Activated T-helper 1 cell treated with anti-CD3 and anti-CD28 coated beads, Interleukin-12 subunit alpha, Interleukin-12 subunit beta, Interleukin-2, Interleukin-4 antibody, amounts not matched to agents 30 ng/mL and 10 ng/mL and 1 ng/mL, durations not matched to agents 14 hours and 24 hours and 36 hours (primary cell): Measurements from ENCODE around the gene CTDP1. TPM values are rescaled to one million over a fixed set of nuclear protein-coding genes. Genes with fewer than 3 reads are reported as not detected.

ENCODE experiments used
- DNase-seq: peaks from one replicate; pipeline ENCODE4 v3.0.0; 2021; ENCODE audit warnings: low spot score
- H3K27ac Mint-ChIP-seq: one replicate; pipeline ENCODE4 v1.8.0; 2021; ENCODE audit warnings: mild to moderate bottlenecking, mixed read lengths
- H3K27me3 Mint-ChIP-seq: one replicate; pipeline ENCODE4 v1.8.0; 2022; ENCODE audit warnings: mild to moderate bottlenecking, moderate library complexity, mixed read lengths; ENCODE audit not compliant: insufficient read depth
- H3K36me3 Mint-ChIP-seq: one replicate; pipeline ENCODE4 v1.8.0; 2021; ENCODE audit warnings: low read depth, mixed read lengths
- H3K4me1 Mint-ChIP-seq: one replicate; pipeline ENCODE4 v1.8.0; 2021; ENCODE audit warnings: low read depth, mixed read lengths
- H3K4me3 Mint-ChIP-seq: one replicate; pipeline ENCODE4 v1.8.0; 2021; ENCODE audit warnings: mild to moderate bottlenecking, moderate library complexity, mixed read lengths
- H3K9me3 Mint-ChIP-seq: one replicate; pipeline ENCODE4 v1.8.0; 2021; ENCODE audit warnings: mixed read lengths
- intact Hi-C: fragments of 100-400 bp; cut with micrococcal nuclease; formaldehyde crosslinking; loops from one replicate; pipeline ENCODE4 v1.15.1; 2024
- total RNA-seq: library from RNA; stranded (reverse); gene quantifications from 2 replicates; pipeline ENCODE4 v1.2.3, GENCODE V29; 2022

The CTDP1 gene
- total RNA-seq, 1 donor from 2014 or later: 47.2 TPM

DNA sequence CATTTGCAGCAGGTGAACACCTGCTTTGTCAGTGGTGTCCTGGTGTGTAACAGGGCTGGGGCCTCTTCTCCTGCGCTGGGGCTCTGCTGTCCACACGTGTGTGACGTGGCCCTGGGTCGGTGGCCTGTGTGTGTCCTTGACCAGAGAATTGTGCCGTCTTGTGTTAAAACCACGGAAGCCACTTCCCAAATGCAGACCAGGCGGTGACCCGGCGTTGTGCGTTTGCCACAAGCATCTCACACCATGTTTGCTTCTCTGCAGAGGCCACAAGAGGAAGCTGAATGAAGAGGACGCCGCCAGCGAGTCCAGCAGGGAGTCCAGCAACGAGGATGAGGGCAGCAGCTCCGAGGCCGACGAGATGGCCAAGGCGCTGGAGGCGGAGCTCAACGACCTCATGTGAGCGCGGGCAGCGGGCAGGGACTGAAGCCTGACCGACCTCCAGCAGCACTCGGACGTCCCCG, 73.8 kb downstream of the CTDP1 start:
- Mint-ChIP-seq H3K4me3 (no peak overlapping the region), H3K4me1 (no peaks in the 10 kb centered on the region), H3K27me3 (no peaks in the 10 kb centered on the region), H3K9me3 (no peaks in the 10 kb centered on the region), H3K36me3 (peaks cover 28% of the 10 kb centered on the region), H3K27ac (no peak overlapping the region)
- intact Hi-C loops: no loop called here
- no peak for DNase-seq

- Mint-ChIP-seq H3K4me3 (no peak overlapping the region), H3K9me3 (no peaks in the 10 kb centered on the region), H3K4me1 (no peaks in the 10 kb centered on the region), H3K36me3 (peaks cover 31% of the 10 kb centered on the region), H3K27me3 (no peaks in the 10 kb centered on the region), H3K27ac (no peak overlapping the region)
- intact Hi-C loops: no loop called here
- DNase-seq: no peak
Measured at GRCh38 chr18:79754022-79754761, 74.6 kb downstream of the CTDP1 start.

GRCh38 chr18:79754831-79755351, 75.3 kb downstream of the CTDP1 start:
- Mint-ChIP-seq H3K27me3 (no peaks in the 10 kb centered on the region), H3K4me3 (no peak overlapping the region), H3K9me3 (no peaks in the 10 kb centered on the region), H3K36me3 (peaks cover 27% of the 10 kb centered on the region), H3K4me1 (no peaks in the 10 kb centered on the region), H3K27ac (no peak overlapping the region)
- intact Hi-C loops: no loop called here
- no peak for DNase-seq

- peaks cover 30% of the 10 kb centered on the region for H3K36me3 Mint-ChIP-seq
Measured at GRCh38 chr18:79755496-79756142, 76.0 kb downstream of the CTDP1 start.

GRCh38 chr18:79756143-79756500, 76.5 kb downstream of the CTDP1 start:
- no peak overlapping the region for H3K4me3 Mint-ChIP-seq
- H3K27me3 Mint-ChIP-seq: no peaks in the 10 kb centered on the region
- intact Hi-C loops: no loop called here
- DNase-seq: no peak
- H3K27ac Mint-ChIP-seq: no peak overlapping the region
- no peaks in the 10 kb centered on the region for H3K9me3 Mint-ChIP-seq
- H3K36me3 Mint-ChIP-seq: peaks cover 30% of the 10 kb centered on the region
- H3K4me1 Mint-ChIP-seq: peaks cover 4% of the 10 kb centered on the region

More at GRCh38 chr18:79755496-79756142, 76.0 kb downstream of the CTDP1 start:
- no peak overlapping the region for H3K4me3 Mint-ChIP-seq
- no peak overlapping the region for H3K27ac Mint-ChIP-seq
- H3K27me3 Mint-ChIP-seq: no peaks in the 10 kb centered on the region
- no peaks in the 10 kb centered on the region for H3K9me3 Mint-ChIP-seq
- intact Hi-C loops: no loop called here
- no peak for DNase-seq
- H3K4me1 Mint-ChIP-seq: no peaks in the 10 kb centered on the region

DNA sequence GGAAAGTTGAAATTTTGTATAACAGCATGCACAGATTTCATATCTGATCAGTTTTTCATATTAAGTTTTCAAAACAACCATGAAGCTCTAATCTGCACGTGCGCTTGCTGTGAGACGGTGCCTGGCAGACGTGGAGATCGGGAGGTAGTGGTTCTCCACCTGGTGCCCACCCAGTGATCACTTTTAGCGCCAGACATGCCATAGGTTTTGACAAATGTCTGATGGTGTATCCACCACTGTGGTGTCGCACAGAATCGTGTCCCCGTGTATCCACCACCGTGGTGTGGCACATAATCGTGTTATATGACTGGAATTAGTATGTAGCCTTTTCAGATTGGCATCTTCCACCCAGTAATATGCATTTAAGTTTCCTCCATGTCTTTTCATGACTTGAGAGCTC, 77.2 kb downstream of the CTDP1 start:
- Mint-ChIP-seq H3K27me3 (no peaks in the 10 kb centered on the region), H3K4me3 (no peak overlapping the region), H3K27ac (no peak overlapping the region), H3K4me1 (peaks cover 5% of the 10 kb centered on the region), H3K36me3 (peaks cover 30% of the 10 kb centered on the region), H3K9me3 (no peaks in the 10 kb centered on the region)
- intact Hi-C loops: no loop called here
- no peak for DNase-seq

DNA sequence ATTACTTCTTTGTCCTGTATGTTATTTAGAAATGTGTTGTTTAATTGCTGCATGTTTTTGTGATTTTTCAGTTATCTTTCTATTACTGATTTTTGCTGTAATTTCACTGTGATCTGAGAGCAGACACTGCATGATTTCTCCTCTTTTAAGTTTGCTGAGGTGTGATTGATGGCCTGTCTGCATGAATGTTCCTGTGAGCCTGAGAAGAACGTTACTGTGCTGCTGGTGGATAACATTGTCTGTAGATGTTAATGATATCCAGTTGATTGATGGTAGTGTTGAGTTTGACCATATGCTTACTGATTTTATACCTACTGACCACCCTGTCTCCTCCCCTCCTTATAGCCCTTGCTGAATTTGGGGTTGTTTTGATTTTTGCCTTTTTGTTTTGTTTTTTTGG, 80.7 kb downstream of the CTDP1 start:
- Mint-ChIP-seq H3K27ac (no peak overlapping the region), H3K27me3 (no peaks in the 10 kb centered on the region), H3K4me1 (peaks cover 5% of the 10 kb centered on the region), H3K4me3 (no peak overlapping the region), H3K9me3 (no peaks in the 10 kb centered on the region), H3K36me3 (peaks cover 14% of the 10 kb centered on the region)
- intact Hi-C loops: no loop called here
- DNase-seq: no peak

- Mint-ChIP-seq H3K4me1 (peaks cover 5% of the 10 kb centered on the region), H3K36me3 (peaks cover 10% of the 10 kb centered on the region), H3K27me3 (no peaks in the 10 kb centered on the region), H3K27ac (no peak overlapping the region), H3K4me3 (no peak overlapping the region), H3K9me3 (peaks cover 4% of the 10 kb centered on the region)
- intact Hi-C loops: no loop called here
- DNase-seq: no peak
Measured at GRCh38 chr18:79760881-79761280, 81.3 kb downstream of the CTDP1 start.

GRCh38 chr18:79763407-79763806, 83.8 kb downstream of the CTDP1 start:
- no peak overlapping the region for H3K4me3 Mint-ChIP-seq
- intact Hi-C loops: no loop called here
- H3K36me3 Mint-ChIP-seq: peaks cover 7% of the 10 kb centered on the region
- DNase-seq: no peak
- H3K4me1 Mint-ChIP-seq: peaks cover 5% of the 10 kb centered on the region
- H3K9me3 Mint-ChIP-seq: peaks cover 15% of the 10 kb centered on the region
- H3K27ac Mint-ChIP-seq: no peak overlapping the region
- peaks cover 4% of the 10 kb centered on the region for H3K27me3 Mint-ChIP-seq

GRCh38 chr18:79764131-79764530, 84.5 kb downstream of the CTDP1 start:
- no peak overlapping the region for H3K4me3 Mint-ChIP-seq
- peaks cover 5% of the 10 kb centered on the region for H3K4me1 Mint-ChIP-seq
- H3K27me3 Mint-ChIP-seq: peaks cover 5% of the 10 kb centered on the region
- no peak overlapping the region for H3K27ac Mint-ChIP-seq
- intact Hi-C loops: no loop called here
- DNase-seq: no peak
- H3K36me3 Mint-ChIP-seq: peaks cover 5% of the 10 kb centered on the region
- peaks cover 15% of the 10 kb centered on the region for H3K9me3 Mint-ChIP-seq

- Mint-ChIP-seq H3K4me3 (no peak overlapping the region), H3K4me1 (peaks cover 5% of the 10 kb centered on the region), H3K36me3 (no peaks in the 10 kb centered on the region), H3K27ac (no peak overlapping the region), H3K9me3 (peaks cover 15% of the 10 kb centered on the region), H3K27me3 (peaks cover 5% of the 10 kb centered on the region)
- DNase-seq: no peak
- intact Hi-C loops: no loop called here
Measured at GRCh38 chr18:79765491-79766245, 86.1 kb downstream of the CTDP1 start.

- no peak for DNase-seq
- Mint-ChIP-seq H3K9me3 (peaks cover 15% of the 10 kb centered on the region), H3K4me1 (no peaks in the 10 kb centered on the region)
Measured at GRCh38 chr18:79766308-79766707, 86.7 kb downstream of the CTDP1 start.

GRCh38 chr18:79768745-79769144, 89.1 kb downstream of the CTDP1 start:
- no peak for DNase-seq
- Mint-ChIP-seq H3K27ac (no peak overlapping the region), H3K36me3 (no peaks in the 10 kb centered on the region), H3K27me3 (peaks cover 5% of the 10 kb centered on the region), H3K9me3 (peaks cover 15% of the 10 kb centered on the region), H3K4me1 (no peaks in the 10 kb centered on the region), H3K4me3 (no peak overlapping the region)
- intact Hi-C loops: no loop called here

More at GRCh38 chr18:79766308-79766707, 86.7 kb downstream of the CTDP1 start:
- no peaks in the 10 kb centered on the region for H3K36me3 Mint-ChIP-seq
- no peak overlapping the region for H3K4me3 Mint-ChIP-seq
- peaks cover 5% of the 10 kb centered on the region for H3K27me3 Mint-ChIP-seq
- no peak overlapping the region for H3K27ac Mint-ChIP-seq
- intact Hi-C loops: no loop called here
